ENCODE measurements around the gene IGF2R. TPM values are rescaled to one million over a fixed set of nuclear protein-coding genes. Genes with fewer than 3 reads are reported as not detected.

IGF2R gene
- total RNA-seq, 1 donor from 2014 or later: 87.3 TPM

DNA sequence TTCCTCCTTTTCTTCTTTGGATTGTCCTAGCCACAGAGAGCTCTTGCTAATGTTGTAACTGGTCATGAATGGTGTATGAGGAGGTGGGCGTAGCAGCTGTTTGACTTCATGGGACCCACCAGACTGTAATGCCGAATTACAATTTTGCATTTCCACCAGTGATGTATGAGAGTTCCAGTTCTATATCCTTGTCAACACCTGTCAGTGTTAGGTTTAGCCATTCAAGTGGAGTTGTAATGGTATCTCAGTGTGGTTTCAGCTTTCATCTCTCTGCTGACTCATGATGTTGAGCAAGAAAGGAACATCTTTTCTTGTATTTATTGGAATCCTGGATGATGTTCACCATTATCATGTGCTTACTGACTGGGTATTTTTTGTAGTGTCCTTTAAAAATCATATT is 5.1 kb downstream of the IGF2R start:
- DNase-seq (ENCODE audit: low spot score): no peak

DNA sequence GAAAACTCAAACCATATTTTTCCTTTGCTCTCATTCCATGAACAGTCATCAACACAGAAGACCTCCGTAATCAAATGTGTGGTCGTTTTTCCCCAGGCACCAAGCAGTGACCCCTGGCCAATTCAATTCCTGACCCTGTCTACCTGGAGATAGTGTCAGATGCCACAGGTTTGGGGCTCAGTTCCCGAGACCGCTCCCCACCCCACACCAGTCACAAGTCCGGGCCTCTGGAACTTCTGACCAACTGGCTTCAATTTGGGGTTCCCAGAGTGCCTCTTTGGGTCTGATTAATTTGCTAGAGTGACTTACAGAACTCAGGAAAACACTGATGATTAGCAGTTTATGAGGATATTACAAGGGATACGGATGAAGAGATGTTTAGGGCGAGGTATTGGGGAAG is 6.0 kb downstream of the IGF2R start:
- DNase-seq (ENCODE audit: low spot score): no peak

GRCh38 chr6:159976686-159977254 is 7.9 kb downstream of the IGF2R start:
- no peak for DNase-seq (ENCODE audit: low spot score)

- DNase-seq (ENCODE audit: low spot score): no peak
These were observed 8.5 kb downstream of the IGF2R start for GRCh38 chr6:159977255-159977903.

- DNase-seq (ENCODE audit: low spot score): no peak
These were observed 9.0 kb downstream of the IGF2R start for GRCh38 chr6:159977904-159978268.

GRCh38 chr6:159978291-159979135 is 9.6 kb downstream of the IGF2R start:
- no peak for DNase-seq (ENCODE audit: low spot score)

GRCh38 chr6:159979136-159979874 is 10.4 kb downstream of the IGF2R start:
- no peak for DNase-seq (ENCODE audit: low spot score)

GRCh38 chr6:159980474-159980873 is 11.6 kb downstream of the IGF2R start:
- no peak for DNase-seq (ENCODE audit: low spot score)

DNA sequence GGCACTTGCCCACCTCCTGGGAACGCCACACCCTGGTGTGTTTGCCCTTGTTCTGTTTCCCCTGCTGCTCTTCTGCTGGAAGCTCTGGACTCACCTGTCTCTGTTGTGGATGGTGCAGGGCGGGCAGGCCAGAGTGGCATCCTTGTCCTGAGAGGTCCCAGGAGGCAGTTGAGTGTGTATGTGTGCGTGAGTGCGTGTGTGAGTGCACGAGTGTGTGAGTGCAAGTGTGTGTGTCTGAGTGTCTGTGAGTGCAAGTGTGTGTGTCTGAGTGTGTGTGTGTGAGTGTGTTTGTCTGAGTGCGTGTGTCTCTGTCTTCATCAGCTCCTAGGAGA is 12.2 kb downstream of the IGF2R start:
- DNase-seq (ENCODE audit: low spot score): no peak

DNA sequence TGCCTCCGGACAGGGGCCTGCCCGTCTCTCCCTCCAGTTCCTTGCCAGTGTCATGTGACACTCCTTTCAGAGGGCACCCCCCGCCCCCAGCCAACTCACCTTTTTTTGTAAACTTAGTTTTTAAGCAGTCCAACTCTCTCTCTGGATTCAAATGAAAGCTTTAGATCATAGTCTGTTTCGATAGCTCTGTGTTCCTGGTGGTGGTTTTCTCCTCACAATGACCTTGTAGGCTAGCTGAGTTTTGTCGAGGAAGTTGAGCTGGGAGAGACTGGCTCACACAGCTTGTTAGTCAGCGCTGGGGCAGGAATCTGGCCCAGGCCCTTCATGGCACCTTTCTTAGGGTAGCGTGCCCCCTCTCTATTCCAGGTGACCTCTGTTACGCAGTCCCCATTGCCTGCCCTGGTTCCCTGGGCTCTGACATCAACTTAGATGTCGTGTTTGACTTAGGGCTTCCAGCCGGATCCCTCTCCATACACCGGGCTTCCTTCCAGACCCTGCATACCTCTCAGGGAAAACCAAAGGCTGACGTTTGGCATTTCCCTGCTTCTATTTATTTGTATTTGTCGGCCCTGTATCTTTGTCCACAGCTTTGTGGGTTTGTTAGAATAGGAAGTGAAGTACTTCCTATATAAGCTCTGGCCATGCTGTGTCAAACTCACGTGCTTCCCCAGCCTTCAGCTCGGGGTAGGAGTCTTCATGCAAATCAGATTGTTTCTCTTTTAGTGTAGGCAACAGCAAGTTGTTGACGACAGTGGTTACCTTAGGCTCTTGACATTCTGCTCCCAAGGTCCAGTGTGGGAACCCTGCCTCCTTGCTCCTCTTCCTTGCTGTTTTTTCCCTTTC is 12.7 kb downstream of the IGF2R start:
- DNase-seq (ENCODE audit: low spot score): no peak

DNA sequence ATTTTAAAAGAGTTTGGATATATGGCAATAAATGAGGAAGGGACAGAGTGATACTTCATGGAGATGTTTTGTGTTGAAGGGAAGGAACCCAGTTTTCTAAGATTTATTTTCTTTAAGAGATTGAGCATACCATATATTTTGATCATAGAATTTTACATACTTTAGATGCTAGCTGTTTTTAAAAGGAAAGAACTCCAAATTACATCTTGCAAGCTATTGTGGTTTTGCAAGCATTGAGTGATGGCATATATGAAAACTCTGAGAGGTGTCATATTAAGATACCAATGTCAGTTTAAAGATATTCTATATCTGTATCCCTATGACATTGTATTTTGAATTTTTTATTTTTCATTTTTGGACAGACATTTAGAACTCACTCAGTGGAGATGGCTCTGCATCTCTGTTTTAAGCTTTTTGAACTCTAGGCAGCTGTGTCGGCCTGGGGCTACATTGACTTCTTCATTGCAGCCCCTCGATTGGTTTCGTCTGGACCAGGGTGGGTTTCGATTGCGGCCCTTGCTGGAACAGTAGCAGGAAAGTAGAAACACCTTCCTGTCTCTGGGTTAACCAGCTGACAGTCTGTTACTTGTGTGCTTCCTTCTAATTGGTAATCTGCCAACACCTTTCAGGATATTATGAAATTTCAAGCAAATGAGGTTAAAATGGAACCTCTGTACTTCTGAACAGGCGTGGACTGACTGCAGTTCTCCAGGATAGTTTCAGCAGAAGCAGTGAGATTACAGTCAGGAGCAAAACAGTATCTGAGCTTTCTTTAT is 14.0 kb downstream of the IGF2R start:
- no peak for DNase-seq (ENCODE audit: low spot score)

DNA sequence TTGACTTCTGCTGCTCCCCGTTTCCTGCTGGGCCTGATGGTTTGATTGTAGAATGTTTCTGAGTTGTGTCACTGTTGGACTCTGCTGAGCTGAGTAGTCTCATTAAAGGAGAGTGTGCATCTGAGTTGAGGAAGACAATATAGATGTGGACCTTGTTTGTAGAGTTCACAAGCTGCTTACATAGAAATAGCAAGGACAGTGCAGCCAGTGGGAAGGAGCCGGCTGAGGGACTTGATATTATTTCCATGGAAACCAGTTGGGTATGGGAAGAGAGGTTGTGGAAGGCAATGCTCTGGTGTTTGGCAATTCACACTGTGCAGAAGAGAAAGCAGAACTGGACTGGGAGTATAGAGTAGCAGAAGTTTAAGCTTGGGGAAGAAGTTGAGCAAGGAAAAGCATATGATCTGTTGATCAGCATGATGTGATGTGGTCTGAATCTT is 14.8 kb downstream of the IGF2R start:
- no peak for DNase-seq (ENCODE audit: low spot score)

DNA sequence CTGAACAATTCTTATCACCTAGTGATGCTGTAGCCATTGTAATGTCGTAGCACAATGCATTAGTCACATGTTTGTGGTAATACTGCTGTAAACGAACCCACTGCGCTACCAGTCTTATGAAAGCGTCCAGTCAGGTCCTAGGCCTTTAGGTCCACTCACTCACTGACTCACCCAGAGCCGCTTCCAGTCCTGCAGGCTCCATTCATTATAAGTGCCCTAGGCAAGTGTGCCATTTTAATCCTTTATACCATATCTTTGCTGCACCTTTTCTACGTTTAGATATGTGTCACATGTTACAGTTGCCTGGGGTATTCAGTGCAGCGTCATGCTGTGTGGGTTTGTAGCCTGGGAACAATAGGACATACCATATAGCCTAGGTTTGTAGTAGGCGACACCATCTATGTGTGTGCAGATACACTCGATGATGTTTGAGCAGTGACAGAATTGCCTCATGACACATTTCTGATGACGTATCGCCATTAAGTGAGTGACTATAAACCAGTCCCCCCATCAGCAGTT is 15.4 kb downstream of the IGF2R start:
- no peak for DNase-seq (ENCODE audit: low spot score)

DNA sequence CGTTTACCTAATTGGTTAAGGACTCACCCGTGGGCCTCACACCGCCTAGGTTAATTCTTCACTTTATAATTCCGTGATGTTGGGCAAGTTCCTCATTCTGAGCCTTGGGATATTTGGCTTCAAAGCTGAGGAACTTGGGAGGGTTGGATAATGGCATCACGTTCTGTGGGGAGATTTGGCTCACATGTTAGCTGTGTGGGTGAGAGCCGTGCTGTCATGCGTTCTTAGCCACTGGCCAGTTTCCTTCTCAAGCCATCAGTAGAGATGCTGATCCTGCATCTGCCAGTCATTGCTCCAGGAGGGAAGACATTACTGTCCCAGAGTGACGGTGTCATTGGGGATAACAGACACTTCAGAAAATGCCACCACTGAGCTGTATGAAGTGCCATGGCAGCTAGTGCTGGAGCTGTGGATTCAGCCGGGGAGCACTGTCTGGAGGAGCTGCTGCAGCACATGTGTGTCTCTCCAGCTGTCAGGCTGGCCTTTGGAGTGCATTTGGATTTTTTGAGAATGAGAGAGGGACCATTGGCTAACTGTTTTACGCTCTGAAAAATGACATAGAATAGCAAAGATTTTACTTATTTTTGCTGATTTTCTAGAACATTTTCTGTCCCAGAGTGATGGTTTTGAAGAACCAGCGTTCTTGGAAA is 16.5 kb downstream of the IGF2R start:
- DNase-seq (ENCODE audit: low spot score): no peak

- no peak for DNase-seq (ENCODE audit: low spot score)
These were observed 20.1 kb downstream of the IGF2R start for GRCh38 chr6:159988983-159989454.

DNA sequence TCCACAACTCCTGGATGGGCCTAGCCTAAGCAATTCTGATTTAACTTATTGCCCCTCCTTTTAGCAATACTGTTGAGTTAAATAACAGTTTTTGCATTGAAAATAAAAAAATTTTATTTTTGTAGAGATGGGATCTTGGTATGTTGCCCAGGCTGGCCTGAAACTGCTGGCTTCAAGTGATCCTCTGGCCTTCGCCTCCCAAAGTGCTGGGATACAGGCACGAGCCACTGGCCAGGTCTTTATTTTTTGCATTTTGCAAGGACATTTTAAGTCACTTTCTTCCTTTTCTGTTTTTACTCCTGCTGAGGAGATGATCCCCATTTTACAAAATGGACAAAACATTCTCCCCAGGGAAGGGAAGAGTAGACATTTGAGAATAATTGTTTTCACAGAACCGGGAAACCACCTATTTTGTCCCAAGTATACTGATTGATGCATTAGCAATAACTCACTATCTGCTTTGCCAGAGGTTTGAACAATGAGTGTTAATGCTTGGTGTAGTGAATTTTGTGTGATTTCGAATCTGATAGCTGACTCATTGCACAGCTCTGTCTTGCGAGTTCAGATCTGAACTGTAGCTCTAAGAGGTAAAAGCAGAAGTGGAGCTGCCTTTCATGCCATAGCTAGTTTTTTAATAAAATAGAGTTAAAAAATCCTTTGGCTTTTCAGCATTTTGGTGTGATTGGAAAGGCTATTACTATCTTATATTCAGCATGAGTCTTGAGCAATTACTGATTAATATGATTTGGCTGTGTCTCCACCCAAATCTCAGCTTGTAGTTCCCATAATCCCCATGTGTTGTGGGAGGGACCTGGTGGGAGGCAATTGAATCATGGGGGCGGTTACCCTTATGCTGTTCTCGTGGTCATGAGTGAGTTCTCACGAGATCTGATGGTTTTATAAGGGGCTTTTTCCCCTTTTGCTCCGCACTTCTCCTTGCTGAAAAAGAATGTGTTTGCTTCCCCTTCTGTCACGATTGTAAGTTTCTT is 20.9 kb downstream of the IGF2R start:
- DNase-seq (ENCODE audit: low spot score): no peak

- DNase-seq (ENCODE audit: low spot score): no peak
These were observed 23.5 kb downstream of the IGF2R start for GRCh38 chr6:159992366-159992765.

DNA sequence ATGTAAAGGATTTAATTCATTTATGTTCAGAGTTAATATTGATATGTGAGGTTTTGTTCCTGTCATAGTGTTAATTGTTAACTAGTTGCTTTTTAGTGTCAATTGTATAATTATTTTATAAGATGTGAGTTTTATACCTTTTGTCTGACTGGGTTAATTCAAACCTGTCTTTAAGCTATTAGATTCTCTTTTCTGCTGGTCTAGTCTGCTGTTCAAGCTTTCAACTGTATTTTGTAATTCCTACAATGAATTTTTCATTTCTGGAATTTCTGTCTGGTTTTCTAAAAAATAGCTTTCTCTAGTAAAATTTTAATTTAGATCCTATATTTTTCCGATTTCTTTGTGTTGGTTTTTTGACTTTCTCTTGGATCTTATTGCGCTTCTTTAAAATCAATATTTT is 26.5 kb downstream of the IGF2R start:
- DNase-seq (ENCODE audit: low spot score): no peak
